ENCODE results near the gene RAC2. TPM values are rescaled to one million over a fixed set of nuclear protein-coding genes. Genes with fewer than 3 reads are reported as not detected.

RAC2 gene
- polyA plus RNA-seq, 2 of the 4 experiments (the other 2 are of a cell fraction): 0.05 TPM; not detected in 1

- DNase-seq (ENCODE audit: low read depth in 1 of 2, low spot score in 1 of 2): peak in 1 of 2 experiments; percentile 69
- H3K27ac ChIP-seq: peak overlapping the region; percentile 79 to 88
- peak overlapping the region; percentile 62 for H3K4me2 ChIP-seq
- ChIA-PET CTCF (interaction anchor here (1.2 to 4.8 kb wide), 4 partner anchors 8 to 20 kb away, joined by 3 to 38 read pairs (median 19); no protein-coding TSS in a partner anchor), POLR2A (interaction anchor here (0.7 to 1.0 kb wide), 2 partner anchors 19 to 21 kb away, joined by 3 to 5 read pairs; no protein-coding TSS in a partner anchor)
- no peak for FAIRE-seq
- WGBS (ENCODE audit: missing lambda C conversion rate): 14% methylated on average over 7 of the region's 17 CpGs
- H3K4me1 ChIP-seq: peaks cover 53% of the 10 kb centered on the region
- ATAC-seq: peak; percentile 42 to 70
- H3K9me3 ChIP-seq: no peaks in the 10 kb centered on the region
- no peak overlapping the region for H3K4me3 ChIP-seq
- TF ChIP-seq, protein P1, sequence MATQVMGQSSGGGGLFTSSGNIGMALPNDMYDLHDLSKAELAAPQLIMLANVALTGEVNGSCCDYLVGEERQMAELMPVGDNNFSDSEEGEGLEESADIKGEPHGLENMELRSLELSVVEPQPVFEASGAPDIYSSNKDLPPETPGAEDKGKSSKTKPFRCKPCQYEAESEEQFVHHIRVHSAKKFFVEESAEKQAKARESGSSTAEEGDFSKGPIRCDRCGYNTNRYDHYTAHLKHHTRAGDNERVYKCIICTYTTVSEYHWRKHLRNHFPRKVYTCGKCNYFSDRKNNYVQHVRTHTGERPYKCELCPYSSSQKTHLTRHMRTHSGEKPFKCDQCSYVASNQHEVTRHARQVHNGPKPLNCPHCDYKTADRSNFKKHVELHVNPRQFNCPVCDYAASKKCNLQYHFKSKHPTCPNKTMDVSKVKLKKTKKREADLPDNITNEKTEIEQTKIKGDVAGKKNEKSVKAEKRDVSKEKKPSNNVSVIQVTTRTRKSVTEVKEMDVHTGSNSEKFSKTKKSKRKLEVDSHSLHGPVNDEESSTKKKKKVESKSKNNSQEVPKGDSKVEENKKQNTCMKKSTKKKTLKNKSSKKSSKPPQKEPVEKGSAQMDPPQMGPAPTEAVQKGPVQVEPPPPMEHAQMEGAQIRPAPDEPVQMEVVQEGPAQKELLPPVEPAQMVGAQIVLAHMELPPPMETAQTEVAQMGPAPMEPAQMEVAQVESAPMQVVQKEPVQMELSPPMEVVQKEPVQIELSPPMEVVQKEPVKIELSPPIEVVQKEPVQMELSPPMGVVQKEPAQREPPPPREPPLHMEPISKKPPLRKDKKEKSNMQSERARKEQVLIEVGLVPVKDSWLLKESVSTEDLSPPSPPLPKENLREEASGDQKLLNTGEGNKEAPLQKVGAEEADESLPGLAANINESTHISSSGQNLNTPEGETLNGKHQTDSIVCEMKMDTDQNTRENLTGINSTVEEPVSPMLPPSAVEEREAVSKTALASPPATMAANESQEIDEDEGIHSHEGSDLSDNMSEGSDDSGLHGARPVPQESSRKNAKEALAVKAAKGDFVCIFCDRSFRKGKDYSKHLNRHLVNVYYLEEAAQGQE (IDR thresholded peaks at IDR 0.05): no peak
- TF ChIP-seq RCOR1 (IDR thresholded peaks at IDR 0.05; ENCODE audit: low read depth, low read length) (no peak), RAD21 (conservative IDR thresholded peaks at IDR 0.05 in 1 of 2, IDR thresholded peaks at IDR 0.05 in 1 of 2) (no peak), KDM1A (IDR thresholded peaks at IDR 0.05; ENCODE audit: low read depth) (no peak), CEBPB (IDR thresholded peaks at IDR 0.05) (peak; percentile 43 to 44; a peak in 1 of 4 replicates), ATOH8 (CRISPR knock-in tag; IDR thresholded peaks at IDR 0.05; ENCODE audit: low read depth) (no peak), MAX (IDR thresholded peaks at IDR 0.05) (no peak), CHD4 (IDR thresholded peaks at IDR 0.05; ENCODE audit: borderline replicate concordance) (no peak), KDM5A (IDR thresholded peaks at IDR 0.05) (no peak), SMC3 (IDR thresholded peaks at IDR 0.05) (no peak), EP300 (IDR thresholded peaks at IDR 0.05) (peak in 1 of 2 experiments; percentile 64; a peak in 2 of 5 replicates), MAFK (IDR thresholded peaks at IDR 0.05; ENCODE audit: partially characterized antibody) (peak; percentile 72), HDAC2 (IDR thresholded peaks at IDR 0.05) (no peak), EHF (CRISPR knock-in tag; IDR thresholded peaks at IDR 0.05) (no peak), GATA3 (IDR thresholded peaks at IDR 0.05; ENCODE audit: borderline replicate concordance) (peak; percentile 55; the same call in 1 of the 2 replicates), NFE2L2 (conservative IDR thresholded peaks at IDR 0.05; ENCODE audit: low read length) (no peak), TP53 (CRISPR knock-in tag; IDR thresholded peaks at IDR 0.05) (no peak), POLR2A (IDR thresholded peaks at IDR 0.05; ENCODE audit: low read length) (no peak), FOSB (CRISPR knock-in tag; IDR thresholded peaks at IDR 0.05) (no peak), FOXS1 (CRISPR knock-in tag; IDR thresholded peaks at IDR 0.05) (no peak), HES2 (IDR thresholded peaks at IDR 0.05) (no peak), CHD2 (IDR thresholded peaks at IDR 0.05; ENCODE audit: low read length, partially characterized antibody) (no peak), RNF2 (IDR thresholded peaks at IDR 0.05; ENCODE audit: borderline replicate concordance, low read depth) (no peak), CBX2 (IDR thresholded peaks at IDR 0.05; ENCODE audit: borderline replicate concordance, low read depth) (no peak), HMGXB4 (CRISPR knock-in tag; IDR thresholded peaks at IDR 0.05; ENCODE audit: borderline replicate concordance) (no peak), JUN (IDR thresholded peaks at IDR 0.05) (peak; percentile 39 to 53; a peak in 3 of 5 replicates), USF2 (IDR thresholded peaks at IDR 0.05) (no peak), RARB (CRISPR knock-in tag; IDR thresholded peaks at IDR 0.05) (no peak), NPAS2 (CRISPR knock-in tag; IDR thresholded peaks at IDR 0.05; ENCODE audit: borderline replicate concordance) (no peak)
- TF ChIP-seq, protein P2, sequence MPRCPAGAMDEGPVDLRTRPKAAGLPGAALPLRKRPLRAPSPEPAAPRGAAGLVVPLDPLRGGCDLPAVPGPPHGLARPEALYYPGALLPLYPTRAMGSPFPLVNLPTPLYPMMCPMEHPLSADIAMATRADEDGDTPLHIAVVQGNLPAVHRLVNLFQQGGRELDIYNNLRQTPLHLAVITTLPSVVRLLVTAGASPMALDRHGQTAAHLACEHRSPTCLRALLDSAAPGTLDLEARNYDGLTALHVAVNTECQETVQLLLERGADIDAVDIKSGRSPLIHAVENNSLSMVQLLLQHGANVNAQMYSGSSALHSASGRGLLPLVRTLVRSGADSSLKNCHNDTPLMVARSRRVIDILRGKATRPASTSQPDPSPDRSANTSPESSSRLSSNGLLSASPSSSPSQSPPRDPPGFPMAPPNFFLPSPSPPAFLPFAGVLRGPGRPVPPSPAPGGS (IDR thresholded peaks at IDR 0.05): 0 out of 3 replicates have a peak, but pooled peaks have one; percentile 49
- TF ChIP-seq, protein P3, sequence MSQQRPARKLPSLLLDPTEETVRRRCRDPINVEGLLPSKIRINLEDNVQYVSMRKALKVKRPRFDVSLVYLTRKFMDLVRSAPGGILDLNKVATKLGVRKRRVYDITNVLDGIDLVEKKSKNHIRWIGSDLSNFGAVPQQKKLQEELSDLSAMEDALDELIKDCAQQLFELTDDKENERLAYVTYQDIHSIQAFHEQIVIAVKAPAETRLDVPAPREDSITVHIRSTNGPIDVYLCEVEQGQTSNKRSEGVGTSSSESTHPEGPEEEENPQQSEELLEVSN (IDR thresholded peaks at IDR 0.05; ENCODE audit: borderline replicate concordance, low read depth): no peak
Observed at GRCh38 chr22:37178350-37179125, 65.5 kb downstream of the RAC2 start.
